ENCODE data around the gene ITSN1.

The ITSN1 gene

DNA sequence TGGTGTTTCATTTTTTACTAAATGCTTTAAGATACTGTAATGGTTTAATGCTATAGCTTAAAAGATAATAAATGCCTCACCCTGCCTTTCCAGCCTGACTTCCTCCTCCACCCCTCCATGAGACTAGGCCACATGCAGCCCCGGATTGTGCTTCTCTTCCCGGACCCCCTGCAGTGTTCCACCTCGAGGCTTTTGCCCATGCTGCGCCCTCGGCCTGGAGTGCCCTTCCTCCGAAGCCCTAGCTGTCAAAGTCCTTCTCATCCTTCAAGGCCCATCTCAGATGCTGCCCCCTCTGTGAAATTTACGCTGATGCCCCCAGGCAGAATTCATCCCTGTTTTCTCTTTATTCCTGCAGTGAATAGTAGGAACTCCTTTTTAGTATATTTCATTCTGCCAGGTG is 174.8 kb downstream of the ITSN1 start:
- in situ Hi-C loops (cut with MboI; ENCODE audit: low sequenced_read_pairs, unreplicated experiment): no loop called here
- DNase-seq (ENCODE audit: low spot score): no peak
- no peak for TF ChIP-seq CTCF (IDR thresholded peaks at IDR 0.05; ENCODE audit: borderline replicate concordance, control extremely low read depth, extremely low read depth, insufficient read depth, missing control alignments)

DNA sequence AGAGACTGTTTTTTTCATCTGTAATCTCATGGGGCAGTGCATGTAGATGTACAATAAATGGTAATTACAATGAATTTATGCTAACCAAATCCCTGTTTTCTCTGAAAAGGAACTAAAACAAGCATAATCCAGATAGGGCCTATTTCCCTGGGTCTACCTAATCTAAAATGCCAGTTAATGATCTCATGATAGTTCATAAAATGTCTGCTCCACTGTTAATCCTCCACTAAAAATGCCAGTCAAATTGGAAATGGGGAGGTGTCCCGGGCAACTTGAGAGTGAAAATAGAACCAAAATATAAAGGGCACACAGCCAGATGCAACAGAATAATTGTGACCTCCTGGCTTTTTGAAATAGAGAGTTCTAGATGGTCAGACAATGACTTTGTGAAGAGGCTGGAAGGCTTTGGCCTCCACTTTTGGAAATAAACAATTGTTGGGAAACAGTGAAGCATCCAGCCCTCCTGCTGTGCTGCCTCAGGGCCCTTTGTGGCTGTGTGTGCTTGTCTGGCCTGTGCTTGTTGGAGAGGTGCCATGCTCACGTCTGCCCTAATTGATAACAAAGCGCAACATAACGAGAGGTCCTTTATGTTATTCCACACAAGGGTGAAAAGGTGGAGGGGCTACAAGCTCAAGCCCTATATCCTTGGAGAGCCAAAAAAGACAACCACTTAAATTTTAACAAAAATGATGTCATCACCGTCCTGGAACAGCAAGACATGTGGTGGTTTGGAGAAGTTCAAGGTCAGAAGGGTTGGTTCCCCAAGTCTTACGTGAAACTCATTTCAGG is 175.6 kb downstream of the ITSN1 start:
- no peak for TF ChIP-seq CTCF (IDR thresholded peaks at IDR 0.05; ENCODE audit: borderline replicate concordance, control extremely low read depth, extremely low read depth, insufficient read depth, missing control alignments)
- in situ Hi-C loops (cut with MboI; ENCODE audit: low sequenced_read_pairs, unreplicated experiment): no loop called here
- DNase-seq (ENCODE audit: low spot score): no peak

DNA sequence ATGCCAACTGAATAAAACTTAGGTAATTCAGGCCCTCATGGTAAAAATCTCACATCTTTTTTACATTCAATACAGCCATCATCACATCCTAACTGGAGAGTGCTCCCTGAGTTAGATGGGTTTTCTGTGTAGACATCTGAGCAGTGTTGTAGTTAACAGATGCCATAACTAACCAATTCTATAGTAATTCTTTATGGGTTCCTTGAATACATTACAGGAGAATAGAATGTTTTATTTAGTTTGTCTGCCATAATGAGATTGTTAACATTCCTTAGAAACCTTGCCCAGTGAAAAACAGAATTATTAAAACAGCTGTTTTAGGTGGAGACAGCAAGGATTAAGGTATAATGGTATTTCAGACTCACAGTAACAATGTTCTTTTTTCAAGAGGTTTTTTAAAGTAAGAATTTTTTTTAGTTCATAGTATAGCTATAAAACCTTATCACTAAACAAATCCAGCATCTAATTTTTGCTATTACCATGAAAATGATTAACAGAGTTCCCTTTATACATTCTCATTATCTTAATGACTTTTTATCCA is 178.0 kb downstream of the ITSN1 start:
- in situ Hi-C loops (cut with MboI; ENCODE audit: low sequenced_read_pairs, unreplicated experiment): no loop called here
- no peak for DNase-seq (ENCODE audit: low spot score)
- TF ChIP-seq CTCF (IDR thresholded peaks at IDR 0.05; ENCODE audit: borderline replicate concordance, control extremely low read depth, extremely low read depth, insufficient read depth, missing control alignments): no peak

DNA sequence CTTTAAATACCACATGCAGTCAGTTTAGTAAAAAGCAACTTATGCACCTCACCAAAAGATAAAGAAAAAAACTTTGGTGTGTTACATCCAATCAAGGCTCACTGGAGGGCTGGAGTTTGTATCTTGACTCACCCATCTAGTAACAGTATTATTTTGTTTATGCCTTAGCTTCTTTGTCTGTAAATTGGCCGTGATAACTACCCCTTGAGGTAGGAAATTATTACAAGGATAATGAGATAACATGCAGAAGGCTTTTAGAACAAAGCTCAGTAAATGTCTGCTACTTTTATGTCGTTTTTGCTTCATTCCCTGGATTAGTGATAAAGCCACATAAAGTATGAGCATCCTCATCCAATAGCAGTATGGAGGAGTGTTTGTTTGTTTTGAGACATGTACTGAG is 178.5 kb downstream of the ITSN1 start:
- DNase-seq (ENCODE audit: low spot score): no peak
- in situ Hi-C loops (cut with MboI; ENCODE audit: low sequenced_read_pairs, unreplicated experiment): no loop called here
- no peak for TF ChIP-seq CTCF (IDR thresholded peaks at IDR 0.05; ENCODE audit: borderline replicate concordance, control extremely low read depth, extremely low read depth, insufficient read depth, missing control alignments)

GRCh38 chr21:33821503-33822322 is 179.4 kb downstream of the ITSN1 start:
- in situ Hi-C loops (cut with MboI; ENCODE audit: low sequenced_read_pairs, unreplicated experiment): no loop called here
- no peak for DNase-seq (ENCODE audit: low spot score)
- TF ChIP-seq CTCF (IDR thresholded peaks at IDR 0.05; ENCODE audit: borderline replicate concordance, control extremely low read depth, extremely low read depth, insufficient read depth, missing control alignments): no peak

- no peak for TF ChIP-seq CTCF (IDR thresholded peaks at IDR 0.05; ENCODE audit: borderline replicate concordance, control extremely low read depth, extremely low read depth, insufficient read depth, missing control alignments)
- in situ Hi-C loops (cut with MboI; ENCODE audit: low sequenced_read_pairs, unreplicated experiment): no loop called here
- DNase-seq (ENCODE audit: low spot score): no peak
These were observed 182.0 kb downstream of the ITSN1 start for GRCh38 chr21:33824156-33824941.

Data from GM13976 (cell line).